HG02981 (cell line): Measurements from ENCODE around the gene KRT9.
"Not testable (repeated sequence)": the region's sequence is repeated elsewhere in the genome, so short reads cannot be mapped to it uniquely, and the experiment has no call there.

Experiments
- ATAC-seq: cut with Tn5 transposase; IDR thresholded peaks from one replicate; pipeline ENCODE4 v1.9.1; 2021; ENCODE audit warnings: mild to moderate bottlenecking, moderate library complexity; ENCODE audit not compliant: unreplicated experiment

The KRT9 gene

GRCh38 chr17:41579484-41580243, 7.8 kb upstream of the KRT9 start:
- peak; percentile 54 for ATAC-seq

GRCh38 chr17:41578971-41579370, 7.1 kb upstream of the KRT9 start:
- ATAC-seq, result no peak

DNA sequence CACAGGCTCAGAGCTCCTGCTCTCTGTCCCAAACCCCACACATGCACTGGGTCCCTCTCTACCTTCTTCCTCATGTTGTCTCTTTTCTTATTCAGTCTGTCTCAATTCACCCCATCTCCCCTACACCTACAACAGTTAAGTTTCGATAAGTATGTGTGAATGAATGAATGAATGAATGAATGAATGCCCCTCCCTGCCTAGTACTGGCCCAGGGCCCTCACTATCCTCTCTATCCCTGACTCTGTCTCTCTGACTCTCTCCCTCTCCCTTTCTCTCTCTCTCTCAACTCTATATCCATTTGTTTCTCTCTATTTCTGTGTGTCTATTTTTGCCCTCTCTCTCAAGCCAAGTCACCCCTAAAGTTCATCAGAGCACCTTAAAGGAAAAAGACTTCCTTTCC, 6.7 kb upstream of the KRT9 start:
- no peak for ATAC-seq

DNA sequence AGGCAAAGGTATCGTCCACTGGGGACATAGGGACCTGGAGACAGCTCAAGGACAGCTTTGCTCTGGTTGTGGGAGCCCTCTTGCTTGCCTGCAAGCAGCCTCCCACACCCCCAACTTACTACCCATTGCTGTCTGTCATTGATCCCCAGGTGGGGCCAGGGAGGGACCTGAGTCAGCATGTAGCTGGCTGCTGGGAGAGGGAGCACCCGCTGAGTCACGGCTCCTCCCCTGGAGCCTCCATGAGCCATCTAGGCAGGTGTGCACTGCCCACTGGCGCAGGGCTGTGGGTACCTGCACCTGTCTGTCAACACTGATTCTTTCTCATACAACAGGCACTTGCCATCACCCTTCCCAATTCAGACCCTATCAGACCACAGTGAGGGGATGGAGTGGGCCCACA, 4.9 kb upstream of the KRT9 start:
- ATAC-seq, result not testable (repeated sequence)

- ATAC-seq, result no peak
Observed at GRCh38 chr17:41575336-41575735, 3.5 kb upstream of the KRT9 start.

DNA sequence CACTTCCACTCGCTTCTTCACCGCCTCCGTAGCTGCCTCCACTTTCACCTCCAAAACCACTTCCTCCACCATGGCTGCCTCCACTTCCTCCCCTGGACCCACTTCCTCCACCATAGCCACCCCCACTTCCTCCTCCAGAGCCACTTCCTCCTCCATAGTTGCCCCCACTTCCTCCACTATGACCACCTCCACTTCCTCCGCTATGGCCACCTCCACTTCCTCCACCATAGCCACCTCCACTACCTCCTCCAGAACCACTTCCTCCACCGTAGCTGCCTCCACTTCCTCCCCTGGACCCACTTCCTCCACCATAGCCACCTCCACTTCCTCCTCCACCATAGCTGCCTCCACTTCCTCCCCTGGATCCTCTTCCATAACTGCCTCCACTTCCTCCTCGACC, 4.5 kb downstream of the KRT9 start:
- ATAC-seq, result no peak

DNA sequence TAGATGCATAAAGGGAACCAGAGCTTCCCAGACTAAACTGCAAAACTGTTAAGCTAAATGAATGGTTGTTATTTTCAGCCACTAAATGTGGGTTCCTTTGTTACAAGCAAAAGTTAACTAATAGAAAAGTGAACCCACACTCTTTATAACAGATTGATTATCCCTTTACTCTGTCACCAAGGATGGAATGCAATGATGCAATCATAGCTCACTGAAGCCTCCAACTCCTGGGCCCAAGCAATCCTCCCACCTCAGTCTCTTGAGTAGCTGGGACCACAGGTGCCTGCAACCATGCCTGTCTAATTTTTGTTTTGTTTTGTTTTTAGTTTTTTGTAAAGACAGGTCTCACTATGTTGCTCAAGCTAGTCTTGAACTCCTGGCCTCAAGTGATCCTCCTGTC, 6.5 kb downstream of the KRT9 start:
- ATAC-seq, result no peak

DNA sequence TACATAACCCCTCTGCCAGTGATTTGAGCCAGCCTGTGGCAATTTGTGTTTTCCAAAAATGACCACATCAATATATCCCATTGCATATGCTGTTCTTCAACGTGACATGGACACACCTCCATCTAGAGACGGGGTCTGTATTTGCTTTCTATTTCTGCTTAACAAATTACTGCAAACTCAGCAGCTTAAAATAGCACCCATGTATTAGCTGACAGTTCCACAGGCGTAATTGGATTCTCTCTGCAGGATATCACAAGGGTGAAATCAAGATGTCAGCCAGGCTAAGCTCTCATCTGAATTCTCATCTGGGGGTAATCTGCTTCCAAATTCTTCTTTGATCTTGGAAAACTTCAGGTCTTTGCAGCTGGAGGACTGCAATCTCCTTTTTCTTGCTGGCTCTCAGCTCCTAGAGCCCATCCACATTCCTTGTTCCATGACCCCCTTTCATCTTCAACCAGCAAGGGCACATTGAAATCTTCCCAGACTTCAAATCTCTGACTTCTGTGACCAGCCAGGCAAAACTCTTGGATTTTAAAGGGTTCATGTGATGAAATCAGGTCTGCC, 8.2 kb downstream of the KRT9 start:
- no peak for ATAC-seq

DNA sequence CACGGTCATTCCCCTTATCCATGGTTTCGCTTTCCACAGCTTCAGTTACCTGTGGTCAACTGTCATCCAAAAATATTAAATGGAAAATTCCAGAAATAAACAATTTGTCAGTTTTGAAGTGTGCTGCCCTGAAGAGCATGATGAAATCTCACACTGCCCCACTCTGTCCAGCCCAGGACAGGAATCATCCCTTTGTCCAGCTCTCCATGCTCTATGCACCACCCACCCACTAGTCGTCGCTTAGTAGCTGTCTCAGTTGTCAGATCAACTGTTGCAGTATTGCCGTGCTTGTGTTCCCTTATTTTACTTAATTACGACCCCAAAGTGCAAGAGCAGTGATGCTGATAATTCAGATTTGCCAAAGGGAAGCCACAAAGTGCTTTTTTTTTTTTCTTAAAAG, 10.3 kb downstream of the KRT9 start:
- no peak for ATAC-seq

DNA sequence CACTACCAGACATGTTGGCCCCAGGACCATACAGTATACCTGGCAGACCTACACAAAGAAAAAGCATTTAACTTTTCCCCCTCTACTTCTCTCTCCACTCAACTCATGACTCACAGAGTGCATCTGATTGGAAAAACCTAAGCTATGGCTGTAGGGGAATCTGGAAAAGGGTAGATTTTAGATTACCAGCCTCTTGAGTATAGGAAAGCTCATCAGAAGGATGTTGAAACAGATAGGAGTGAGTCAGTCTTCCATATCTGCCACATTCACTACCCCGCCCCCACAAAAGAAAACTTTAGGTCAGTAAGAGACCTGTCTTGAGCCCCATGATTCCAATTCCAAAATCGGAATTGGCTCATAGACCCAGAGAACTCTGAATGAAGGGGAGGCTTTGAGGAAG, 12.3 kb downstream of the KRT9 start:
- ATAC-seq, result no peak

DNA sequence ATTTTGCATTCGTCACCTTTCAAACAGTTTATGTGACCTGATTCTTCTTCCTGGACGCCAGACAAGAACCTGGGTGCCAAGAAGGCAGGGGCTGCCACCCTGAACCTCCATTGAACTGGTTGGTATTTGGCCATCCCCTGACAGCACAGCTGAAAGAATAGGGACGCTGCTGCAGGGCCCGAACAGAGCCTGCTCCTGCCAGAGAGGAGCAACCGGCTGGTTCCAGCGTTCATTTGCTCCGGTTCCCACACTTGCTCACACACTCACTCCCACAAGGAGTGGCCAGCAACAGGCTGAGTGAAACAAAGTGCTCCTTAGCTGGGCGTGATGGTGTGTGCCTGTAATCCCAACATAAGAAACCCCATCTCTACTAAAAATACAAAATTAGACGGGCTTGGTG, 14.9 kb downstream of the KRT9 start:
- no peak for ATAC-seq

- ATAC-seq, result no peak
Observed at GRCh38 chr17:41556306-41556705, 15.6 kb downstream of the KRT9 start.

GRCh38 chr17:41555105-41555887, 16.6 kb downstream of the KRT9 start:
- ATAC-seq, result no peak

GRCh38 chr17:41553987-41554680, 17.7 kb downstream of the KRT9 start:
- no peak for ATAC-seq

DNA sequence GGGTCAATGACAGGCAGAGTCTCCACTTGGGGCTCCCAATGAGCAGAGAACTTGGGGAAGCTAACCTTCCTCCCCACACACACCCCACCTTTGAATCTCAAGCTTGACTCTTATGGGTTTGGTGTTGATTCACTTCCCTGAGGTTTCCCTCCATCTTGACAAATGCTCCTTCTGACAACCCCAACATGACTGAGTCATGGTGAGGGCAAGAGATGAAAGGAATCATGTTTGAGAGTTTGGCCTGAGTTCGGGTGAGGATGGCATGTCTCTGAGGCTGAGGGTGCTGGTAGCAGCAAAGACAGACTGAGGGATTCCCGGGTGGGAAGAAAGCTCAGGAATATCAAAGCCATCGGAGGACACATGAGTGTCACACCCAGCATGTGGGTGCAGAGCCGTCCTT, 18.7 kb downstream of the KRT9 start:
- ATAC-seq, result no peak

DNA sequence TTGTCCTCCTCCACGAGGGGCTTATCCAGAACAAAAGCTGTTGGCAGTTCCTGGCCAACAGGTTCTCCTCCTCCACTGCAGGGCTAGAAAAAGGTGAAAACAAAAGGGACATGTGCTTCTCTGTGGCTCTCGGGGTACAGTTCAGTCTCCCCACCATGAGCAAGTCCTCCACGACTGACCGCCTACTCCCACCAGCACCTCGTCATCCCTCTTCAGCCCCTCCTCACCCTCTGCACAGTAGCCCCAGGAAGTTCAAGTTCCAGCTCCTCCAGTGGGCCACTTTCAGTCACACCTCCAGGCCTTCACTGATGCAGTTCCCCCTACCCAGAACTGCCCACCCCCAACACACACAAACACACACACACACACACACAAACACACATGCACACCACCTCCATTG, 19.4 kb downstream of the KRT9 start:
- ATAC-seq, result no peak

DNA sequence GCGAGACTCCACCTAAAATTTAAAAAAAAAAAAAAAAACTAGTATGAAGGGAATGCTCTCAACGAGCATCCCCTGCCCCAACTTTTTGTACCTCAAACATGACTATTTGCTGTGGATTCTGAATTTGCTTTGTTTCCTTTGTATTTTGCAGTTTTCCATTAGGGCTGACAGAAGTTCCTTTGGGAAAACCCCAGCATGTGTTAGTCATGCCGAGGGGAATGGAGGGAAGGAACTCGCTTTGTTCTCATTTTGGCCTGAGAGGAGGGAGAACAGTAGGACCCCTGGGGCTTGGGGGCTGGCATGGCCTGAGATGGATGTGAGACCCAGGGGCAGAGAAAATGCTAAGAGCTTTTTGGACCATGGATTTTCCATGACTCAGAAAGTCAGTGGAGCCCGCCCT, 20.5 kb downstream of the KRT9 start:
- no peak for ATAC-seq

DNA sequence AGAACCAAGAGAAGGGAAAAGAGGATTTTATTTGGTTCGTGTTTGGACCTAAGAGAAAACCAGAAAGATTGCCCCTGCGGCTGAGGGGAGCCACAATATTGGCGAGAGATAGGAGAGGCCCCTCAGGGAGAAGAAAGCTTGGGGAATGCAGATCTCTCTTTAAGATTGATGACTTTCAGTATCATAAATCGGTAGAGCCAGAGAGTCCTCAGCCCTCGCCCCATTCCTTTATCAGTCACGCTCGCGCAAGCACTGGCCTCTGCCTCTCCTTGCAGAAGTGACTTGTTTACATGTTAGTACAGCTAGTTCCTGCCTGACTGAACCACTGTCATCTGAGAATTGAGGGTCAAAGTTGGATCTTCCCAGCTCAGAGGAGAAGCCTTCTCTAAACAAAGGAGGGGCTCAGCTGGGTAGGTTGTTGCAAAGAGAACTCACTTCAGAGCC, 22.2 kb downstream of the KRT9 start:
- ATAC-seq, result no peak

GRCh38 chr17:41548844-41549595, 22.8 kb downstream of the KRT9 start:
- peak; percentile 71 for ATAC-seq

GRCh38 chr17:41547921-41548843, 23.7 kb downstream of the KRT9 start:
- ATAC-seq, result no peak
